Thymus (tissue), 11 donors: ENCODE data around the gene GPR153. TPM values are rescaled to one million over a fixed set of nuclear protein-coding genes. Genes with fewer than 3 reads are reported as not detected.

Experiments
- DNase-seq, 9 donors: peaks; one replicate each; pipeline ENCODE4 v3.0.0-alpha.2; 2013; ENCODE audit warnings: low spot score in 9 of 9, low read depth in 6 of 9, missing footprints in 1 of 9
- H3K27ac ChIP-seq, 2 donors: one replicate each; pipeline ENCODE4 v1.5.1; 2013; ENCODE audit warnings: control low read depth in 1 of 2, low read depth in 1 of 2, low read length in 1 of 2, mild to moderate bottlenecking in 1 of 2, moderate library complexity in 1 of 2
- H3K27me3 ChIP-seq, 2 donors: one replicate each; pipeline ENCODE4 v1.5.1; 2013; ENCODE audit warnings: low read length in 1 of 2; ENCODE audit not compliant: control insufficient read depth in 2 of 2, insufficient read depth in 1 of 2
- H3K36me3 ChIP-seq, 2 donors: one replicate each; pipeline ENCODE4 v1.5.1; 2013; ENCODE audit warnings: low read length in 1 of 2, mild to moderate bottlenecking in 1 of 2, moderate library complexity in 1 of 2; ENCODE audit not compliant: control insufficient read depth in 2 of 2, insufficient read depth in 2 of 2
- H3K4me1 ChIP-seq, 2 donors: one replicate each; pipeline ENCODE4 v1.5.1; 2013; ENCODE audit warnings: low read length in 2 of 2; ENCODE audit not compliant: control insufficient read depth in 2 of 2, insufficient read depth in 2 of 2
- H3K4me3 ChIP-seq, 2 donors: one replicate each; pipeline ENCODE4 v1.5.1; 2013; ENCODE audit warnings: low read length in 2 of 2, control low read depth in 1 of 2, mild to moderate bottlenecking in 1 of 2
- H3K9me3 ChIP-seq, 2 donors: one replicate each; pipeline ENCODE4 v1.5.1; 2013; ENCODE audit warnings: low read length in 1 of 2, mild to moderate bottlenecking in 1 of 2; ENCODE audit not compliant: control insufficient read depth in 2 of 2, insufficient read depth in 1 of 2
- WGBS: extraction: QIAGEN DNeasy Blood & Tissue Kit; methylation state at CpG from one replicate; pipeline ENCODE4 v1.1.7; 2013; 5-methylcytosine and 5-hydroxymethylcytosine counted together
- polyA plus RNA-seq: library from polyadenylated mRNA; stranded (reverse); fragments of 200-250 nt; gene quantifications from one replicate; pipeline ENCODE4 v1.2.3, GENCODE V29; 2013
- total RNA-seq: library from RNA; stranded (reverse); fragments of 120-200 nt; gene quantifications from one replicate; pipeline ENCODE4 v1.2.4, GENCODE V29; 2013
- donor health status: healthy.

Gene GPR153
- total and polyA plus RNA-seq, 2 donors: 1.7 to 5.6 TPM

DNA sequence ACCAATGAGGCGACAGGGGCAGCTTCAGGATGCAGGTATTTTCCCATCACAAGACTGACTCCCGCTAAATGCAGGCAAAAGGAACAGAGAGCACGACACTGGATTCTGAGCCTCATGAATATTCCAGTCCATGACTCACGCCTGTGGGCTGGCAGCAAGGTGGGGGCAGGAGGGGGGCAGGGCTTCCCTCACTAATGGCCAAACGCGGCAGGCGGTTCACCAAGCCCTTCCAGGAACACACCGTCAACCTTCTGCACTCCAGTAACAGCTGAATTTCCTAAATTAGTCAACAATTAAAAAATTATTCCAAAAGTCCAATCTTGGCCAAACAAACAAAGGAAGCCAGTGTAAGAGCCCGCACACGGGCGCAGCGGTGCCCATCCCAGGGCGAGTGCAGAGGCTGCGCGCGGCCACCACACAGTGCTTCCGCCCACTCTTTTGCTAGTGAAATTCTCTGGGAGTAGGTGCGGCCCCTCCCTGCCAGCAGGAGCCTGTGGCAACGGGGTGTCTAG lies 12.5 kb upstream of the GPR153 start:
- H3K4me1 ChIP-seq: no peaks in the 10 kb centered on the region
- H3K9me3 ChIP-seq: no peaks in the 10 kb centered on the region
- peaks cover 0 to 2% of the 10 kb centered on the region in 2 donors for H3K36me3 ChIP-seq
- 97% methylated on average over 19 of the region's 19 CpGs for WGBS
- H3K27me3 ChIP-seq: no peaks in the 10 kb centered on the region
- no peak overlapping the region for H3K4me3 ChIP-seq
- DNase-seq: no peak
- H3K27ac ChIP-seq: no peak overlapping the region

DNA sequence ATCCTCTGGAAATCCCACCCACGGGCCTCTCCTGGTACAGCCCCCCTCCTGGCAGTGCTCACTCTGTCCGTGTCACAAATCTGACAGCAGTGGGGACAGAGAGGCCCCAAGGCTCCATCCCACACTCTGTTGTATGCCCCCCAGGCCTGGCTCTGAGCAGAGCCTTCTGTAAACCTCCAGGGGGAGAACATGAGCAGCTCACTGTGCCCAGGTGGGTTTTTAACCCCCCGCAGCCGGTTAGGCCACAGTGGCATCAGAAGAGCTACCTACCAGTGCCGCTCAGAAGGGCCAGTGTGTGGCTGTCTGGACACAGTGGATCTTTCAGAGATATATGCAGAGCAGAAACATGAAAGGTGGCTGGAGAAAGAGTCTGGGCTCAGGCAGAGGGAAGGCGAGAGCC lies 12.0 kb upstream of the GPR153 start:
- 94% methylated on average over 6 of the region's 6 CpGs for WGBS

DNA sequence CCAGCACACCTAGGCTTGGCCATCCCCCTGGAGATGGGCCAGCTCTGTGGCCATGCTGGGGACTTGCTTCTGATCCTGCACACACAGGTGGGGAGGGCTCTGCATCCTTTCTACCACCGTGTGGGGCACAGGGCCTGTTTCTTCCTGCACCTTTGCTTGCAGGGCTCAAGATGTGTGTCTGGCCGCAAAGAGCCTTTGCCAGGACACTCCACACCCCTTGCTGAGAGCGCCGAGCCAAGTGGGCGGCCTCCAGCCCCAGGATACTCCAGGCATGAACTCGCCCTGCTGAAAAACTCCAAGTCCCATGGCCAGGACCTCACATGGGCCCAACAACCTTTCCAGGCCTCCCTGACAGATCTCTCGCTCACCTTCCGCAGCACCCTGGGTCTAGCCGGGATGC lies 11.6 kb upstream of the GPR153 start:
- H3K4me3 ChIP-seq: no peak overlapping the region
- H3K27ac ChIP-seq: no peak overlapping the region
- no peaks in the 10 kb centered on the region for H3K9me3 ChIP-seq
- no peaks in the 10 kb centered on the region for H3K4me1 ChIP-seq
- peaks cover 0 to 2% of the 10 kb centered on the region in 2 donors for H3K36me3 ChIP-seq
- 93% methylated on average over 9 of the region's 9 CpGs for WGBS
- DNase-seq: no peak
- no peaks in the 10 kb centered on the region for H3K27me3 ChIP-seq

More for the DNA sequence above, 12.0 kb upstream of the GPR153 start:
- no peak overlapping the region for H3K27ac ChIP-seq
- peaks cover 0 to 2% of the 10 kb centered on the region in 2 donors for H3K36me3 ChIP-seq
- no peaks in the 10 kb centered on the region for H3K4me1 ChIP-seq
- H3K27me3 ChIP-seq: no peaks in the 10 kb centered on the region
- H3K9me3 ChIP-seq: no peaks in the 10 kb centered on the region
- no peak overlapping the region for H3K4me3 ChIP-seq
- DNase-seq: no peak

DNA sequence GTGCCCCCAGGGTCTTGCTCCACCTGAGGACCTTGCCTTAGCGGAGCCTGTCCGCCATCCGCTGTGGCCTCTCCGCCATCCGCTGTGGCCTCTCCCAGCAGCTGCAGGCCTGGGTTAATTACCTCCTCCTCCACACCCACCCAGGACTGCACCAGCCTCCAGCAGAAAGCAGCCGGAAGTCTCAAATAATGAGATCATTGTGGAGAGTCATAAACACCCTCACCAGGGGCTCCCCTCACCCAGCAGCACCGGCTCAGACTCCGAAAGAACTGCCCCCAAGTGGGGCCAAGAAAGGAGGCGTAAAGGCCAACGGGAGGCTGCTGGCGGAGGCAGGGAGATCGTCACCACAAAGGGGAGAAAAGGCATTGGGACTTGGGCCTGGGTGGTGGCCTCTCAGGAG lies 10.7 kb upstream of the GPR153 start:
- Histone ChIP-seq H3K9me3 (no peaks in the 10 kb centered on the region), H3K4me3 (no peak overlapping the region), H3K27me3 (no peaks in the 10 kb centered on the region), H3K27ac (no peak overlapping the region), H3K4me1 (no peaks in the 10 kb centered on the region), H3K36me3 (peaks cover 0 to 2% of the 10 kb centered on the region in 2 donors)
- DNase-seq: no peak
- 94% methylated on average over 12 of the region's 12 CpGs for WGBS

DNA sequence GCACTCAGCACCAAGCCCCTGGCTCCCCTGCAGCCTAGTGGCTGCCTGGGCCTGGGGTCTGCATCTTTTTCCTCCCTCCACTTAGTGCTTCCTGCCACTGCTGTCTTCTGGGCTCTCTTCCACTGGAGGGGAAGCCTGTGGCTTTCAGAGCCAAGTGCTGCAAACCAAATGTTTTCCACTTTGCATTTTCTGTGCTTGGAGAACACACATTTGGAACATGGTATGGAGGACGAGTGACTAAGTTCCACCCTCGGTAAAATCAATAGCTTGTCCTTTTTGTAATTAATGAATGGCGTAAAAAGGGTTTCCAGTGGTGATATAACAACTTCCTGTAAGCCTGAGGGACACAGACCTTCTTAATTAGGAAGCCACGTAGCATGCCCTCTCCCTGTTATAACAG lies 10.1 kb upstream of the GPR153 start:
- H3K27ac ChIP-seq: no peak overlapping the region
- 81% methylated on average over 4 of the region's 4 CpGs for whole genome bisulfite sequencing

DNA sequence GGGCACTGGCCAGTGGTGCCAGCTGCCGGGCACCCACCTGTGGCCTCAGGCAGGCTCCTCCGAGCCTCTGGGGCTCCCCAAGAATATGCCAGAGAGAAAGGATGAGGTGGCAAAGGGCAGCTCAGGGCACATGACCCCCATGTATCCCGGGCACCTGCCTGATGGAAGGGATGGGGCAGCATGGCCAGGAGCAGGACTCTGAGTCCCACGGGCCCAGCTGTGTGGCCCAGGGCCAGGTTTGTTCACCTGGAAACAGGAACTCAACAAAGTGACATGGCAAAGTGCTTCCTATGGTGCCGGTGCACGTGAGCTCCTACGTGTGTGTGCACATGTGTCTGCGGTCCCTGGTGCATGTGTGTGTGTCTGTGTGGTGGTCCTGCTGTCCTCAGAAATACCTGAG lies 9.5 kb upstream of the GPR153 start:
- Histone ChIP-seq H3K4me3 (no peak overlapping the region), H3K27me3 (no peaks in the 10 kb centered on the region), H3K36me3 (peaks cover 0 to 2% of the 10 kb centered on the region in 2 donors), H3K27ac (no peak overlapping the region), H3K9me3 (no peaks in the 10 kb centered on the region), H3K4me1 (no peaks in the 10 kb centered on the region)
- 91% methylated on average over 8 of the region's 8 CpGs for WGBS
- no peak for DNase-seq

More for the DNA sequence above, 10.1 kb upstream of the GPR153 start:
- H3K27me3 ChIP-seq: no peaks in the 10 kb centered on the region
- DNase-seq: no peak
- H3K4me1 ChIP-seq: no peaks in the 10 kb centered on the region
- peaks cover 0 to 2% of the 10 kb centered on the region in 2 donors for H3K36me3 ChIP-seq
- no peak overlapping the region for H3K4me3 ChIP-seq
- no peaks in the 10 kb centered on the region for H3K9me3 ChIP-seq

DNA sequence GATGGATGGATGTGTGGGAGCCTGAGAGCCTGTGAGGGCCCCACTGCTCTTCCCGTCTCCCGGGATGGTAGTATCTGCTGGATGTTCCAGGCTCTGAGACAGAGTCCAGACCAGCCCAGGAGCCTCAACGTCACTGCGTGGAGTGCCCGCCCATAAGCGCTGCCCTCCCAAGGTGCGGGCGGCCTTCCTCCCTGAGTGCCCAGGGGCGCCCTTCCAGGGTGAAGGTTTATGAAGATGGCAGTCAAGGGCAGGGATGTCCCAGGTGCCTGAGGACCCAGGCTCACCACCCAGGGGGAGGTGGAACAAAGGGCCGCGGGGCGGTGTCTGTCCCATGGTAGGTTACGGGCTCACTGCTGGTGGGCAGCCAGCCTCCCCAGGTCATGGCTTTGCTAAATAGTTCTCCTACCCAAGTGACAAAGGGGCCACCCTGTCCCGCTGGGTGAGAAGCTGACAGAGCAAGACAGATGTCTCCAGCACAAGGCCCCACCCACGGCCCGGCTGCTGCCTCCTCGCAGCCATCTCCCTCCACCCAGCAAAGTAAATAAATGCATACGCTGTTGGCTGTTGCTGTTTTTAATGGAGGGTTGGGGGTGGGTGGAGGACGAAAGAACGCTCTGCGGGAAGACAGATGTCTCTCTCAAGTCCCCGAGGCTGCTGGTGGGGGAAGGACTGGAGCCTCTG lies 9.0 kb upstream of the GPR153 start:
- Histone ChIP-seq H3K36me3 (peaks cover 0 to 2% of the 10 kb centered on the region in 2 donors), H3K4me3 (no peak overlapping the region), H3K4me1 (no peaks in the 10 kb centered on the region), H3K27ac (no peak overlapping the region), H3K9me3 (no peaks in the 10 kb centered on the region), H3K27me3 (no peaks in the 10 kb centered on the region)
- WGBS: 96% methylated on average over 22 of the region's 22 CpGs
- no peak for DNase-seq

DNA sequence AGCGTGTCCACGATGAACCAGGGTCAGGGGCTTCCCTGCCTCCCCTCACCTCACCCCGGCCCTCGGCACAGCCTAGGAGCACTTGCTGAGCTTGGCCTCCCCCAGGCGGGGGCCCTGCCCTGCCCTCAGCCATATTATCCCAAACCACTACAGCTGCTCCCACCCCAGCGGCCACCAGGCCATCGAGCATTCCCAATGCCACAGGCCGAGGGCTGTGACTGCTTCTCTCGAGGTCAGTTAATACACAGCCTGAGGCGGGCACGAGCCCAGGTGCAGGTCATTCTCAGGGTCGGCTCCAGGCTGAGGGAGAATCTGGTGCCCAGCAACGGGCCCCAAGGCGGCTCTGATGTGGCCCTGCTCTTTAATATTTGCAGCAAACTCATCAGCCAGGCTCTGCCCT lies 8.4 kb upstream of the GPR153 start:
- no peak for DNase-seq
- Histone ChIP-seq H3K27me3 (no peaks in the 10 kb centered on the region), H3K4me3 (no peak overlapping the region), H3K4me1 (no peaks in the 10 kb centered on the region), H3K9me3 (no peaks in the 10 kb centered on the region), H3K27ac (no peak overlapping the region), H3K36me3 (peaks cover 0 to 2% of the 10 kb centered on the region in 2 donors)
- WGBS: 98% methylated on average over 14 of the region's 14 CpGs

DNA sequence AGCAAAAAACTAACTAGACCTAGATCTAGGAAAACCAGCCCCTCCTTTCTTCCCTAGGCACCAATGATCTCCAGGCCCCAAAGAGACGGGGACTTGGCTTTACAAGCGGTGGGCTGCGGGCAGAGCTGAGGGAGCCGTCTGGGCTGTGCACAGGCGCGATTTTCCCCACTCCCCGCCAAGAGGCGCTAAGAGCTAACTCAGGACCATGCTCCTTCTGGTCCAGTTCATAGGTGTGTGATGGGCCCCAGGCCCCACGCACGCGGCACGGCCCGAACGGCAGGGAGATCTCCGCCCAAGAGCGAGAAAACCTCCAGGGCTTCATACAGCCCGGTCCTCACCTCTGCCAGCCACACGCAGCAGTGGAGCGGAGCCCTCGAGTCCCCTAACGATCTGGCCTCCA lies 7.5 kb upstream of the GPR153 start:
- Histone ChIP-seq H3K4me1 (no peaks in the 10 kb centered on the region), H3K9me3 (no peaks in the 10 kb centered on the region), H3K36me3 (peaks cover 0 to 2% of the 10 kb centered on the region in 2 donors), H3K27ac (no peak overlapping the region), H3K4me3 (no peak overlapping the region), H3K27me3 (no peaks in the 10 kb centered on the region)
- WGBS: 93% methylated on average over 21 of the region's 21 CpGs
- DNase-seq: no peak
